HepG2 (cell line): ENCODE measurements around the gene OR13D1. TPM values are rescaled to one million over a fixed set of nuclear protein-coding genes. Genes with fewer than 3 reads are reported as not detected.

ENCODE experiments used
- ATAC-seq: fragments of 200-7000 bp; cut with Tn5 transposase; 3 replicates; pipeline ENCODE4 v1.9.1; 2020; ENCODE audit warnings: mild to moderate bottlenecking, moderate library complexity
- Bru-seq: library from RNA; stranded (reverse); fragments of 400-500 nt; gene quantifications from one replicate; lab custom pipeline; 2021; lab: Mats Ljungman, UMichigan
- BruChase-seq, 2 experiments: library from RNA; stranded (reverse); fragments of 400-500 nt; gene quantifications; one replicate each; lab custom pipeline; 2021; lab: Mats Ljungman, UMichigan
- BruUV-seq: library from RNA; stranded (reverse); fragments of 400-500 nt; replicated peaks from 2 replicates; lab custom pipeline; 2021; lab: Mats Ljungman, UMichigan
- CTCF ChIA-PET: fragments of 300-600 bp; formaldehyde crosslinking; extraction: SDS; loops from one replicate; lab custom pipeline; 2021; ENCODE audit warnings: low total read pairs, inconsistent platforms, low intra/inter-chr PET ratio; lab: Yijun Ruan, JAX
- POLR2A ChIA-PET: fragments of 350-600 bp; sonication (Branson Sonifier 250); formaldehyde crosslinking; loops from one replicate; lab custom pipeline; 2020; ENCODE audit warnings: antibody characterized with exemption, inconsistent platforms; lab: Yijun Ruan, JAX
- DNase-seq: peaks from one replicate; pipeline ENCODE4 v3.0.0-alpha.2; 2015; ENCODE audit warnings: low spot score
- FAIRE-seq: peaks from 3 replicates; lab custom pipeline; 2011; peaks lifted over from hg19 to GRCh38; lab: Jason Lieb, UNC
- H2AFZ ChIP-seq: one replicate; pipeline ENCODE4 v1.6.1; 2011; ENCODE audit warnings: low read length, inconsistent platforms
- H3K27ac ChIP-seq: fragments of 300-600 bp; 3 replicates; pipeline ENCODE4 v1.8.0; 2011; ENCODE audit warnings: mixed run types, mild to moderate bottlenecking, mixed read lengths, low read length, inconsistent platforms; ENCODE audit not compliant: insufficient read depth; ENCODE audit errors: extremely low read length
- H3K27me3 ChIP-seq, 2 experiments: fragments of 200-600 bp in 1 of 2; 2 replicates in 1 of 2; 3 replicates in 1 of 2; pipeline versions ENCODE4 v1.6.0 to v1.8.0; 2011; ENCODE audit warnings: low read length in 2 of 2, mild to moderate bottlenecking in 2 of 2, moderate library complexity in 2 of 2, inconsistent platforms in 1 of 2; ENCODE audit not compliant: insufficient read depth in 2 of 2, control insufficient read depth in 1 of 2
- H3K36me3 ChIP-seq, 2 experiments: fragments of 200-600 bp in 1 of 2; replicated peaks in 1 of 2; 2 replicates in 1 of 2; 3 replicates in 1 of 2; pipeline versions ENCODE4 v1.5.1 to v1.8.0; 2011; ENCODE audit warnings: low read length in 2 of 2, inconsistent platforms in 1 of 2; ENCODE audit not compliant: insufficient read depth in 2 of 2, control insufficient read depth in 1 of 2
- H3K4me1 ChIP-seq: 2 replicates; pipeline ENCODE4 v1.5.1; 2012; ENCODE audit warnings: low read length, inconsistent platforms; ENCODE audit not compliant: insufficient read depth
- H3K4me2 ChIP-seq: 2 replicates; pipeline ENCODE4 v1.6.0; 2011; ENCODE audit warnings: low read depth, low read length, inconsistent platforms
- H3K4me3 ChIP-seq, 3 experiments: fragments of 200-600 bp in 1 of 3; sonication (generic), shearing (Covaris generic) in 1 of 3; replicated peaks in 1 of 3; 2 replicates each; pipeline ENCODE4 v1.5.1; 2011 to 2016; ENCODE audit warnings: low read length in 3 of 3, inconsistent platforms in 2 of 3, low read depth in 2 of 3, mild to moderate bottlenecking in 2 of 3, control low read depth in 1 of 3, mixed read lengths in 1 of 3; ENCODE audit not compliant: insufficient read depth in 1 of 3
- H3K79me2 ChIP-seq: one replicate; pipeline ENCODE4 v1.6.1; 2011; ENCODE audit warnings: low read length, inconsistent platforms; ENCODE audit not compliant: insufficient read depth
- H3K9ac ChIP-seq: 2 replicates; pipeline ENCODE4 v1.6.0; 2011; ENCODE audit warnings: mild to moderate bottlenecking, low read depth, low read length, inconsistent platforms; ENCODE audit not compliant: insufficient read depth
- H3K9me3 ChIP-seq: 2 replicates; pipeline ENCODE4 v1.5.1; 2012; ENCODE audit warnings: mild to moderate bottlenecking, low read length
- H4K20me1 ChIP-seq: 2 replicates; pipeline ENCODE4 v1.6.0; 2011; ENCODE audit warnings: inconsistent platforms, mild to moderate bottlenecking, low read length, moderate library complexity; ENCODE audit not compliant: insufficient read depth
- ONECUT2 ChIP-seq: sonication (generic); formaldehyde crosslinking; IDR thresholded peaks from 2 replicates; pipeline ENCODE4 v1.4.0; 2020; ENCODE audit warnings: missing genetic modification reagents
- PHF8 ChIP-seq: sonication (generic); formaldehyde crosslinking; IDR thresholded peaks from 2 replicates; pipeline ENCODE4 v1.5.0; 2020; ENCODE audit warnings: missing genetic modification reagents
- ZFP82 ChIP-seq: sonication (generic); formaldehyde crosslinking; IDR thresholded peaks from 2 replicates; pipeline ENCODE4 v1.5.1; 2020; ENCODE audit warnings: mild to moderate bottlenecking, missing genetic modification reagents, borderline replicate concordance
- ZNF33A ChIP-seq: sonication (generic); formaldehyde crosslinking; IDR thresholded peaks from 2 replicates; pipeline ENCODE4 v1.5.1; 2020; ENCODE audit warnings: missing genetic modification reagents, mild to moderate bottlenecking, moderate library complexity, borderline replicate concordance
- ZNF768 ChIP-seq: sonication (generic); formaldehyde crosslinking; IDR thresholded peaks from 2 replicates; pipeline ENCODE4 v1.4.0; 2020; ENCODE audit warnings: missing genetic modification reagents
- WGBS: methylation state at CpG from one replicate; pipeline ENCODE4 v1.1.6; 2017; ENCODE audit warnings: low lambda C conversion rate; 5-methylcytosine and 5-hydroxymethylcytosine counted together
- in situ Hi-C: cut with HindIII; loops from 2 replicates; pipeline ENCODE4 v1.10.0; 2017; ENCODE audit warnings: low pct_unique_long_range_greater_than_20kb; ENCODE audit not compliant: extremely low pct_ligation_motif_present
- intact Hi-C: fragments of 100-400 bp; cut with micrococcal nuclease; formaldehyde crosslinking; loops from one replicate; pipeline ENCODE4 v1.10.0; 2022; ENCODE audit not compliant: unreplicated experiment
- long read RNA-seq, 2 experiments: library from RNA in 1 of 2; library from polyadenylated mRNA in 1 of 2; stranded (forward) in 1 of 2; unstranded in 1 of 2; transcript quantifications; one replicate each; pipeline ENCODE4 v2.0.0, GENCODE V29; 2019 to 2022
- polyA minus RNA-seq, 3 experiments: library from RNA; depleted of rRNA, polyadenylated mRNA; stranded (reverse); fragments of >200 nt; gene quantifications; 2 replicates each; pipeline ENCODE4 v1.2.3, GENCODE V29; 2011; ENCODE audit warnings: low replicate concordance in 1 of 3
- polyA plus RNA-seq, 8 experiments: library from polyadenylated mRNA; depleted of rRNA in 3 of 8; stranded (reverse) in 7 of 8; unstranded in 1 of 8; fragments of >200 nt; fragmentation: Illumina TruSeq in 4 of 8; extraction: Trizol in 4 of 8; gene quantifications; 2 replicates each; pipeline versions ENCODE4 v1.2.1 to v1.2.3, GENCODE V29; 2011 to 2016; ENCODE audit warnings: low read depth in 4 of 8, missing spikeins in 1 of 8, mixed read lengths in 1 of 8; ENCODE audit not compliant: insufficient read depth in 1 of 8
- total RNA-seq, 5 experiments: library from RNA; depleted of rRNA; stranded (reverse); fragments of >200 nt; fragmentation: Illumina TruSeq; extraction: Trizol; gene quantifications; 2 replicates each; pipeline ENCODE4 v1.2.3, GENCODE V29; 2016; ENCODE audit warnings: low read depth in 1 of 5
- TF ChIP-seq, protein P1 (sequence below): sonication (generic); formaldehyde crosslinking; IDR thresholded peaks from 2 replicates; pipeline ENCODE4 v1.4.0; 2020; ENCODE audit warnings: missing genetic modification reagents, borderline replicate concordance
- TF ChIP-seq, protein P2 (sequence below): IDR thresholded peaks from 2 replicates; pipeline ENCODE4 v1.6.1; 2016; ENCODE audit warnings: mild to moderate bottlenecking

Gene OR13D1, protein sequence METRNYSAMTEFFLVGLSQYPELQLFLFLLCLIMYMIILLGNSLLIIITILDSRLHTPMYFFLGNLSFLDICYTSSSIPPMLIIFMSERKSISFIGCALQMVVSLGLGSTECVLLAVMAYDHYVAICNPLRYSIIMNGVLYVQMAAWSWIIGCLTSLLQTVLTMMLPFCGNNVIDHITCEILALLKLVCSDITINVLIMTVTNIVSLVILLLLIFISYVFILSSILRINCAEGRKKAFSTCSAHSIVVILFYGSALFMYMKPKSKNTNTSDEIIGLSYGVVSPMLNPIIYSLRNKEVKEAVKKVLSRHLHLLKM
- total RNA-seq (2016; rRNA removed; fragmentation: Illumina TruSeq; extraction: Trizol) (not detected in 2 replicates), polyA plus RNA-seq (2011; rRNA removed) (not detected in 2 replicates), polyA minus RNA-seq (2011; rRNA and poly(A)+ RNA removed; ENCODE audit: low replicate concordance) (not detected in 2 replicates), Bru-seq, nascent RNA (not detected), BruChase-seq, experiment 1, labeled RNA remaining after a 6-hour chase (not detected), BruChase-seq, experiment 2, labeled RNA remaining after a 2-hour chase (not detected)
- not detected in 2 replicates for total RNA-seq (2016; cell fraction: cytosol; rRNA removed; fragmentation: Illumina TruSeq; extraction: Trizol; ENCODE audit: low read depth)
- total RNA-seq (2016; cell fraction: insoluble cytoplasmic fraction; rRNA removed; fragmentation: Illumina TruSeq; extraction: Trizol), result not detected in 2 replicates
- total RNA-seq (2016; cell fraction: membrane; rRNA removed; fragmentation: Illumina TruSeq; extraction: Trizol), result not detected in 2 replicates
- not detected in 2 replicates for total RNA-seq (2016; cell fraction: nucleus; rRNA removed; fragmentation: Illumina TruSeq; extraction: Trizol)
- polyA plus RNA-seq (2011; cell fraction: cytosol; rRNA removed), result not detected in 2 replicates
- polyA plus RNA-seq (2011; cell fraction: nucleus; rRNA removed), result not detected in 2 replicates
- polyA plus RNA-seq (2012), result not detected in 2 replicates
- polyA plus RNA-seq (2016; cell fraction: cytosol; fragmentation: Illumina TruSeq; extraction: Trizol; ENCODE audit: low read depth), result not detected in 2 replicates
- not detected in 2 replicates for polyA plus RNA-seq (2016; cell fraction: insoluble cytoplasmic fraction; fragmentation: Illumina TruSeq; extraction: Trizol; ENCODE audit: low read depth)
- not detected in 2 replicates for polyA plus RNA-seq (2016; cell fraction: membrane; fragmentation: Illumina TruSeq; extraction: Trizol; ENCODE audit: low read depth)
- not detected in 2 replicates for polyA plus RNA-seq (2016; cell fraction: nucleus; fragmentation: Illumina TruSeq; extraction: Trizol; ENCODE audit: insufficient read depth, low read depth)
- not detected in 2 replicates for polyA minus RNA-seq (2011; cell fraction: cytosol; rRNA and poly(A)+ RNA removed)
- polyA minus RNA-seq (2011; cell fraction: nucleus; rRNA and poly(A)+ RNA removed), result not detected in 2 replicates
- long read RNA-seq, experiment 1, result 0 reads
- long read RNA-seq, experiment 2, result 0 reads

DNA sequence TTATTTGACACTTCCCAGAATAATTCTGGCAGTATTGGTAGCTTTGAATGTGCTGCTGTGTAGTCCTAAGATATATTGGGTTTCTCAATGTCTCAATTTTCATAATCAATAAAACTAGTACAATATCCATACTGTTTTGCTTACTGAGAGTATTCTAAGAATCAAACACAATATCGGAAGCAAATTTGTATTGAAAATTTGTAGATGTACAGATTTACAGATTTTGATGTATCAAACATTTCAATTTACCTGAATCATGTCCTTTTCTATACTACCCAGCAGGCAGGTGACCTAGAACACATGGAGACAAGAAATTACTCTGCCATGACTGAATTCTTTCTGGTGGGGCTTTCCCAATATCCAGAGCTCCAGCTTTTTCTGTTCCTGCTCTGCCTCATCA, at the start of gene OR13D1:
TSS of gene OR13D1 (plus strand) at position 301 of the 400 bp plus-strand sequence. CDS start at position 301, 0 bp downstream.
- ChIA-PET POLR2A (no interaction called here), CTCF (no interaction called here)
- Histone ChIP-seq H3K4me3 (no peak within 1 kb of the TSS), H4K20me1 (no peaks in the 10 kb centered on the region), H3K36me3 (no peaks in the 10 kb centered on the region), H3K4me1 (no peaks in the 10 kb centered on the region), H3K79me2 (no peaks in the 10 kb centered on the region), H3K4me2 (no peak within 1 kb of the TSS), H3K27ac (no peak within 1 kb of the TSS), H3K9ac (no peak within 1 kb of the TSS), H2AFZ (no peak within 1 kb of the TSS), H3K9me3 (no peaks in the 10 kb centered on the region), H3K27me3 (no peaks in the 10 kb centered on the region)
- no TSS peak for BruUV-seq
- DNase-seq (no peak), FAIRE-seq (no peak), ATAC-seq (no peak)
- whole genome bisulfite sequencing, result 47% methylated on average over 1 of the region's 1 CpG
- in situ Hi-C loops (no loop called here), intact Hi-C loops (no loop called here)
- TF ChIP-seq, protein P1, sequence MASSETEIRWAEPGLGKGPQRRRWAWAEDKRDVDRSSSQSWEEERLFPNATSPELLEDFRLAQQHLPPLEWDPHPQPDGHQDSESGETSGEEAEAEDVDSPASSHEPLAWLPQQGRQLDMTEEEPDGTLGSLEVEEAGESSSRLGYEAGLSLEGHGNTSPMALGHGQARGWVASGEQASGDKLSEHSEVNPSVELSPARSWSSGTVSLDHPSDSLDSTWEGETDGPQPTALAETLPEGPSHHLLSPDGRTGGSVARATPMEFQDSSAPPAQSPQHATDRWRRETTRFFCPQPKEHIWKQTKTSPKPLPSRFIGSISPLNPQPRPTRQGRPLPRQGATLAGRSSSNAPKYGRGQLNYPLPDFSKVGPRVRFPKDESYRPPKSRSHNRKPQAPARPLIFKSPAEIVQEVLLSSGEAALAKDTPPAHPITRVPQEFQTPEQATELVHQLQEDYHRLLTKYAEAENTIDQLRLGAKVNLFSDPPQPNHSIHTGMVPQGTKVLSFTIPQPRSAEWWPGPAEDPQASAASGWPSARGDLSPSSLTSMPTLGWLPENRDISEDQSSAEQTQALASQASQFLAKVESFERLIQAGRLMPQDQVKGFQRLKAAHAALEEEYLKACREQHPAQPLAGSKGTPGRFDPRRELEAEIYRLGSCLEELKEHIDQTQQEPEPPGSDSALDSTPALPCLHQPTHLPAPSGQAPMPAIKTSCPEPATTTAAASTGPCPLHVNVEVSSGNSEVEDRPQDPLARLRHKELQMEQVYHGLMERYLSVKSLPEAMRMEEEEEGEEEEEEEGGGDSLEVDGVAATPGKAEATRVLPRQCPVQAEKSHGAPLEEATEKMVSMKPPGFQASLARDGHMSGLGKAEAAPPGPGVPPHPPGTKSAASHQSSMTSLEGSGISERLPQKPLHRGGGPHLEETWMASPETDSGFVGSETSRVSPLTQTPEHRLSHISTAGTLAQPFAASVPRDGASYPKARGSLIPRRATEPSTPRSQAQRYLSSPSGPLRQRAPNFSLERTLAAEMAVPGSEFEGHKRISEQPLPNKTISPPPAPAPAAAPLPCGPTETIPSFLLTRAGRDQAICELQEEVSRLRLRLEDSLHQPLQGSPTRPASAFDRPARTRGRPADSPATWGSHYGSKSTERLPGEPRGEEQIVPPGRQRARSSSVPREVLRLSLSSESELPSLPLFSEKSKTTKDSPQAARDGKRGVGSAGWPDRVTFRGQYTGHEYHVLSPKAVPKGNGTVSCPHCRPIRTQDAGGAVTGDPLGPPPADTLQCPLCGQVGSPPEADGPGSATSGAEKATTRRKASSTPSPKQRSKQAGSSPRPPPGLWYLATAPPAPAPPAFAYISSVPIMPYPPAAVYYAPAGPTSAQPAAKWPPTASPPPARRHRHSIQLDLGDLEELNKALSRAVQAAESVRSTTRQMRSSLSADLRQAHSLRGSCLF (CRISPR knock-in tag), result no peak
- TF ChIP-seq PHF8 (CRISPR knock-in tag) (no peak), ONECUT2 (no peak), ZNF768 (CRISPR knock-in tag) (no peak), ZNF33A (CRISPR knock-in tag) (no peak), ZFP82 (no peak)
- TF ChIP-seq, protein P2, sequence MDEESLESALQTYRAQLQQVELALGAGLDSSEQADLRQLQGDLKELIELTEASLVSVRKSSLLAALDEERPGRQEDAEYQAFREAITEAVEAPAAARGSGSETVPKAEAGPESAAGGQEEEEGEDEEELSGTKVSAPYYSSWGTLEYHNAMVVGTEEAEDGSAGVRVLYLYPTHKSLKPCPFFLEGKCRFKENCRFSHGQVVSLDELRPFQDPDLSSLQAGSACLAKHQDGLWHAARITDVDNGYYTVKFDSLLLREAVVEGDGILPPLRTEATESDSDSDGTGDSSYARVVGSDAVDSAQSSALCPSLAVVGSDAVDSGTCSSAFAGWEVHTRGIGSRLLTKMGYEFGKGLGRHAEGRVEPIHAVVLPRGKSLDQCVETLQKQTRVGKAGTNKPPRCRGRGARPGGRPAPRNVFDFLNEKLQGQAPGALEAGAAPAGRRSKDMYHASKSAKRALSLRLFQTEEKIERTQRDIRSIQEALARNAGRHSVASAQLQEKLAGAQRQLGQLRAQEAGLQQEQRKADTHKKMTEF (CRISPR knock-in tag), result no peak
